ENCODE data around the gene FILIP1L. TPM values are rescaled to one million over a fixed set of nuclear protein-coding genes. Genes with fewer than 3 reads are reported as not detected.

The FILIP1L gene
- total RNA-seq, 1 donor from 2014 or later: 41.5 TPM

GRCh38 chr3:100089812-100090668 lies 24.3 kb downstream of the FILIP1L start:
- H3K4me1 ChIP-seq: peaks cover 8% of the 10 kb centered on the region
- H3K36me3 ChIP-seq: no peaks in the 10 kb centered on the region
- no peak overlapping the region for H3K4me3 ChIP-seq
- no peaks in the 10 kb centered on the region for H3K27me3 ChIP-seq
- TF ChIP-seq POLR2A (IDR thresholded peaks at IDR 0.05) (no peak), CTCF (IDR thresholded peaks at IDR 0.05) (peak in 1 of 3 experiments; percentile 33), POLR2AphosphoS5 (IDR thresholded peaks at IDR 0.05; ENCODE audit: insufficient read depth in 1 of 2, low read depth in 1 of 2) (no peak)
- no peaks in the 10 kb centered on the region for H3K9me3 ChIP-seq
- peak overlapping the region; percentile 2 for H3K27ac ChIP-seq
- intact Hi-C loops (cut with DNase I): no loop called here
- DNase-seq (ENCODE audit: extremely low spot score in 2 of 2): no peak

GRCh38 chr3:100088735-100089368 lies 25.4 kb downstream of the FILIP1L start:
- Histone ChIP-seq H3K4me3 (no peak overlapping the region), H3K27ac (no peak overlapping the region), H3K27me3 (no peaks in the 10 kb centered on the region), H3K36me3 (no peaks in the 10 kb centered on the region), H3K9me3 (no peaks in the 10 kb centered on the region), H3K4me1 (peaks cover 8% of the 10 kb centered on the region)
- intact Hi-C loops (cut with DNase I): no loop called here
- no peak for DNase-seq (ENCODE audit: extremely low spot score in 2 of 2)
- TF ChIP-seq POLR2AphosphoS5 (IDR thresholded peaks at IDR 0.05; ENCODE audit: insufficient read depth in 1 of 2, low read depth in 1 of 2) (no peak), POLR2A (IDR thresholded peaks at IDR 0.05) (no peak)

GRCh38 chr3:100087198-100087597 lies 27.1 kb downstream of the FILIP1L start:
- Histone ChIP-seq H3K27ac (peak overlapping the region; percentile 37), H3K36me3 (no peaks in the 10 kb centered on the region), H3K27me3 (no peaks in the 10 kb centered on the region), H3K9me3 (no peaks in the 10 kb centered on the region), H3K4me3 (no peak overlapping the region), H3K4me1 (peaks cover 8% of the 10 kb centered on the region)
- no peak for DNase-seq (ENCODE audit: extremely low spot score in 2 of 2)
- no peak for TF ChIP-seq POLR2A (IDR thresholded peaks at IDR 0.05)
- intact Hi-C loops (cut with DNase I): no loop called here

- H3K4me3 ChIP-seq: no peak overlapping the region
- intact Hi-C loops (cut with DNase I): no loop called here
- H3K9me3 ChIP-seq: no peaks in the 10 kb centered on the region
- peaks cover 8% of the 10 kb centered on the region for H3K4me1 ChIP-seq
- no peak overlapping the region for H3K27ac ChIP-seq
- H3K36me3 ChIP-seq: no peaks in the 10 kb centered on the region
- no peaks in the 10 kb centered on the region for H3K27me3 ChIP-seq
- no peak for TF ChIP-seq POLR2A (IDR thresholded peaks at IDR 0.05)
- TF ChIP-seq CTCF (IDR thresholded peaks at IDR 0.05): no peak
- TF ChIP-seq POLR2AphosphoS5 (IDR thresholded peaks at IDR 0.05; ENCODE audit: insufficient read depth in 1 of 2, low read depth in 1 of 2): no peak
- no peak for DNase-seq (ENCODE audit: extremely low spot score in 2 of 2)
Measured at GRCh38 chr3:100086401-100086800, 27.9 kb downstream of the FILIP1L start.

DNA sequence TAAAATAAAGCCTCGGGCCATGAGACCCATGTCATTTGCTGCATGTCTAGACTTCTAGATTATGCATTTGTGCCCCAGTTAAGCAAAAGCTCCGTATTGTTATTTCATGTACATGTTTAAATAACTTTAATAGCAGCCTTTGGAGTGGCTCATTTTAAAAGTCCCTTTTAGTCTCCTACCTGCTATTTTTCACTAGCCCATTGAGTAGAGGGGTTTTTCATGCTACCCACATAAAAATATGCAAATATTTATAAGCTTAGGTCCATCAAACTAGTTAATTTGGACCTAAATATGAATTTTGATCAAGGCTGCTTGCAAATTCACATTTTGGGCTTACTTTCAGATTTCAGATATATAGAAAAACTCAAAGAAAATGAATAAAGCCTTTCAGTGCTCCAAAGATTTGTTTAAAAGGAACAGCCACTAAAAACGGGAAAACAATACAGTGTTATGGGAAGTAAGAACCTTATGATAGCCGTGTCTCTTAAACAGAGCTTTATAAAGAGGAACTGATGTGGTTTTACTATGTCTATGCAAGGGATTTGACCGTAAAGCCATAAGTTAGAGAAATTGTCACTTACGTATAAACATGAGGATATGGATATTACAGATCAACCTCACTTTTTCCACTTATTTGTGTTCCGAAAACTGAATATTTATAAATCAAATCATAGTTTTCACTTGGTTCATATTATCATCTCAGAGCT lies 30.0 kb downstream of the FILIP1L start:
- intact Hi-C loops (cut with DNase I): no loop called here
- Histone ChIP-seq H3K27me3 (no peaks in the 10 kb centered on the region), H3K36me3 (no peaks in the 10 kb centered on the region), H3K27ac (no peak overlapping the region), H3K4me1 (no peaks in the 10 kb centered on the region), H3K4me3 (no peak overlapping the region), H3K9me3 (no peaks in the 10 kb centered on the region)
- TF ChIP-seq POLR2A (IDR thresholded peaks at IDR 0.05) (no peak), CTCF (IDR thresholded peaks at IDR 0.05) (no peak), POLR2AphosphoS5 (IDR thresholded peaks at IDR 0.05; ENCODE audit: insufficient read depth in 1 of 2, low read depth in 1 of 2) (no peak)
- DNase-seq (ENCODE audit: extremely low spot score in 2 of 2): no peak

All from vagina (tissue), 2 donors.